GM23338 (cell line): Measurements from ENCODE around the gene PRSS36. TPM values are rescaled to one million over a fixed set of nuclear protein-coding genes. Genes with fewer than 3 reads are reported as not detected.
"Not testable (repeated sequence)": the region's sequence is repeated elsewhere in the genome, so short reads cannot be mapped to it uniquely, and the experiment has no call there.

Experiments used
- ATAC-seq: fragments of 200-7000 bp; cut with Tn5 transposase; 3 replicates; pipeline ENCODE4 v1.9.1; 2020
- DNase-seq: peaks from one replicate; pipeline ENCODE4 v3.0.0-alpha.2; 2015; ENCODE audit warnings: low spot score
- H2AFZ ChIP-seq: fragments of 200-600 bp; sonication (generic); 2 replicates; pipeline ENCODE4 v1.8.0; 2016; ENCODE audit warnings: antibody characterized with exemption, mild to moderate bottlenecking, moderate library complexity
- H3F3A ChIP-seq: fragments of 200-600 bp; sonication (generic); replicated peaks from 2 replicates; pipeline ENCODE4 v1.8.0; 2017; ENCODE audit warnings: antibody characterized with exemption, mixed run types, low read depth
- H3K27ac ChIP-seq: fragments of 200-600 bp; sonication (generic); 2 replicates; pipeline ENCODE4 v1.6.1; 2016; ENCODE audit warnings: low read depth
- H3K27me3 ChIP-seq: fragments of 200-600 bp; sonication (generic); 2 replicates; pipeline ENCODE4 v1.8.0; 2016; ENCODE audit warnings: mild to moderate bottlenecking, mixed run types, moderate library complexity; ENCODE audit not compliant: insufficient read depth
- H3K36me3 ChIP-seq: fragments of 200-600 bp; sonication (generic); 2 replicates; pipeline ENCODE4 v1.8.0; 2016; ENCODE audit warnings: mild to moderate bottlenecking; ENCODE audit not compliant: insufficient read depth
- H3K4me1 ChIP-seq: fragments of 200-600 bp; sonication (generic); 2 replicates; pipeline ENCODE4 v1.8.0; 2016; ENCODE audit warnings: mild to moderate bottlenecking, moderate library complexity; ENCODE audit not compliant: insufficient read depth
- H3K4me2 ChIP-seq: fragments of 200-600 bp; sonication (generic); 2 replicates; pipeline ENCODE4 v1.7.1; 2017; ENCODE audit warnings: mixed run types
- H3K4me3 ChIP-seq: fragments of 200-600 bp; sonication (generic); 2 replicates; pipeline ENCODE4 v1.6.1; 2016; ENCODE audit warnings: mixed run types
- H3K79me2 ChIP-seq: fragments of 200-600 bp; sonication (generic); replicated peaks from 2 replicates; pipeline ENCODE4 v1.8.0; 2017; ENCODE audit warnings: mild to moderate bottlenecking; ENCODE audit not compliant: insufficient read depth
- H3K9me2 ChIP-seq: fragments of 200-600 bp; sonication (generic); 2 replicates; pipeline ENCODE4 v1.8.0; 2017; ENCODE audit not compliant: insufficient read depth
- H4K20me1 ChIP-seq: fragments of 200-600 bp; sonication (generic); replicated peaks from 2 replicates; pipeline ENCODE4 v1.8.0; 2017; ENCODE audit warnings: mild to moderate bottlenecking; ENCODE audit not compliant: insufficient read depth
- H3K27ac Mint-ChIP-seq: 2 replicates; pipeline ENCODE4 v1.8.0; 2020; ENCODE audit warnings: inconsistent platforms, mild to moderate bottlenecking, moderate library complexity, mixed read lengths
- H3K27me3 Mint-ChIP-seq: 3 replicates; pipeline ENCODE4 v1.8.0; 2022; ENCODE audit warnings: low read depth, mild to moderate bottlenecking, moderate library complexity, mixed read lengths, inconsistent platforms; ENCODE audit not compliant: insufficient read depth, poor library complexity
- H3K36me3 Mint-ChIP-seq: 3 replicates; pipeline ENCODE4 v1.8.0; 2021; ENCODE audit warnings: low read depth, mild to moderate bottlenecking, inconsistent platforms, moderate library complexity, mixed read lengths
- H3K4me1 Mint-ChIP-seq: 3 replicates; pipeline ENCODE4 v1.8.0; 2020; ENCODE audit warnings: mild to moderate bottlenecking, inconsistent platforms, mixed read lengths
- H3K4me3 Mint-ChIP-seq: 3 replicates; pipeline ENCODE4 v1.8.0; 2021; ENCODE audit warnings: moderate library complexity, mild to moderate bottlenecking, inconsistent platforms, mixed read lengths
- H3K9me3 Mint-ChIP-seq: 3 replicates; pipeline ENCODE4 v1.8.0; 2020; ENCODE audit warnings: moderate library complexity, mild to moderate bottlenecking, inconsistent platforms, mixed read lengths
- CREB1 ChIP-seq: fragments of 250-450 bp; sonication (Bioruptor Pico); IDR thresholded peaks from 2 replicates; pipeline ENCODE4 v1.5.0; 2020; ENCODE audit warnings: low read depth, mild to moderate bottlenecking, moderate library complexity
- EZH2phosphoT487 ChIP-seq: fragments of 200-600 bp; sonication (generic); IDR thresholded peaks from one replicate; pipeline ENCODE4 v1.8.1; 2018; ENCODE audit warnings: antibody characterized with exemption; ENCODE audit not compliant: unreplicated experiment
- POLR2AphosphoS5 ChIP-seq: IDR thresholded peaks from 2 replicates; pipeline ENCODE4 v1.6.1; 2016; ENCODE audit warnings: antibody characterized with exemption, low read depth
- STAT1 ChIP-seq: IDR thresholded peaks from one replicate; pipeline ENCODE4 v1.6.1; 2016; ENCODE audit warnings: antibody characterized with exemption; ENCODE audit not compliant: unreplicated experiment
- ZNF114 ChIP-seq: fragments of 250-450 bp; sonication (Bioruptor Pico); IDR thresholded peaks from 2 replicates; pipeline ENCODE4 v1.5.0; 2020; ENCODE audit warnings: mild to moderate bottlenecking, moderate library complexity
- ZNF331 ChIP-seq: fragments of 250-450 bp; sonication (Bioruptor Pico); IDR thresholded peaks from 2 replicates; pipeline ENCODE4 v1.5.0; 2020; ENCODE audit warnings: low read depth, mild to moderate bottlenecking, moderate library complexity
- polyA plus RNA-seq: library from polyadenylated mRNA; unstranded; fragments of >200 nt; fragmentation: Nextera tagmentation; extraction: Ambion mirVana; gene quantifications from 2 replicates; pipeline ENCODE4 v1.2.1, GENCODE V29; 2016
- total RNA-seq: library from RNA; depleted of rRNA; stranded (reverse); fragments of >200 nt; shearing (Covaris generic); gene quantifications from 2 replicates; pipeline ENCODE4 v1.2.3, GENCODE V29; 2014
- TF ChIP-seq, protein P1 (sequence below): IDR thresholded peaks from one replicate; pipeline ENCODE4 v1.6.1; 2018; ENCODE audit warnings: antibody characterized with exemption; ENCODE audit not compliant: unreplicated experiment
- TF ChIP-seq, protein P2 (sequence below): IDR thresholded peaks from 2 replicates; pipeline ENCODE4 v1.6.1; 2016; ENCODE audit warnings: antibody characterized with exemption

Gene PRSS36
- total and polyA plus RNA-seq, 2 experiments from 2014 or later = 0.91 to 1.4 TPM

DNA sequence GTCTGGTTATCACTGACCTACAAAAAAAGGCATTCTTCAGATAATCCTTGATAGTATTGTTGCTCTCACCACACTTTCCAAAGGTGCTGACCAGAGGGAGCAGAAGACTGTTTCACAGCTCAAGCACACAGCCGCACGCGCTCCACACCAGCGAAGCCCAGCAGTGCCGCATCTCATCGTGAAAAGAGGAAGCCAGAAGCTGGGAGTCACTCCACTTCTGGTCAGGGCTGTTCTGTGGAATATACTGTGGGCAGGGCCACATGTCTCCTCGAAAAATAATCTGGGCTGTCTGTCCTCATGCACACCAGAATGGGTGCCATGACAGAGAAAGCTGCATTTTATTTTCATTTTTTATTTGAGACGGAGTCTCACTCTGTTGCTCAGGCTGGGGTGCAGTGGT is 7.3 kb upstream of the PRSS36 start (continued):
- TF ChIP-seq CREB1 (CRISPR knock-in tag) (no peak), ZNF114 (CRISPR knock-in tag) (no peak), ZNF331 (CRISPR knock-in tag) (no peak), STAT1 (no peak), EZH2phosphoT487 (no peak)

DNA sequence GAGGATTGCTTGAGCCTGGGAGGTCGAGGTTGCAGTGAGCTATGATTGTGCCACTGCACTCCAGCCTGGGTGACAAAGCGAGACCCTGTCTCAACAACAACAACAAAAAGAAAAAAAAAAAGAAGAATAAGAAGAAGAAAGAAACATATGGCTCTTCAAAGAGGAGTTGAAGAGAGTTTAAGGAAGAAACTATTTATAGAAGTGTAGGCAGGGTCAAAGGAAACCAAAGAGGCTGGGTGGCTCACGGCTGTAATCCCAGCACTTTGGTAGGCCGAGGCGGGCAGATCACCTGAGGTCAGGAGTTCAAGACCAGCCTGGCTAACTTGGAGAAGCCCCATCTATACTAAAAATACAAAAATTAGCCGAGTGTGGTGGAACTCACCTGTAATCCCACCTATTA is 1.1 kb upstream of the PRSS36 start:
- not testable (repeated sequence) for H3K9me2 ChIP-seq, H3K27ac Mint-ChIP-seq, H3K36me3 ChIP-seq, ATAC-seq, H3K9me3 Mint-ChIP-seq, H4K20me1 ChIP-seq, DNase-seq, H3K27ac ChIP-seq, H2AFZ ChIP-seq, H3K4me2 ChIP-seq, H3K79me2 ChIP-seq, H3F3A ChIP-seq, H3K36me3 Mint-ChIP-seq, H3K4me3 ChIP-seq, H3K4me3 Mint-ChIP-seq
- Histone ChIP-seq H3K27me3 (peaks cover 25% of the 10 kb centered on the region), H3K4me1 (peaks cover 14% of the 10 kb centered on the region)
- H3K4me1 Mint-ChIP-seq = peaks cover 20% of the 10 kb centered on the region
- peaks cover 16% of the 10 kb centered on the region for H3K27me3 Mint-ChIP-seq

DNA sequence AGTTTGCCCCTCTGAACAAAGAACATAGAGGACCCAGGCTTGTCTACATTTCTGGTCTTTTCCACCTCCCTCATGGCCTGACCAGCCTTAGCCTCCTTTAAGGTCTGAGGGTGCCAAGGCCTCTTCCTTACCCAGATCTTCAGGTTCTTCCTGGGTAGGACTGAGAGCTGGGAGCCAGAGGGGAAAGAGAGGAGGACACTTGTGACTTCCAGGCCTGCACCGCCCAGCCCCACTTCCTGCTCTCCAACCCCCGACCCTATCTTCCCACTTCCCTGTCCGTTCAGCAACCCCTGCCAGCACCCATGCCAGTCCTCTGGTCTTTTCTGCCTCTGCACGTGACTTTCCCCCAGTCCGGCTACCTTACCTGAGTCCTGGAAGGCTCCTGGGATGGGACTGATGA is 534 bp downstream of the PRSS36 start:
- H3K79me2 ChIP-seq = no peaks in the 10 kb centered on the region
- peaks cover 28% of the 10 kb centered on the region for H3K27me3 ChIP-seq
- no peaks in the 10 kb centered on the region; the same call in 1 of the 2 replicates for H3K36me3 ChIP-seq
- H3F3A ChIP-seq = 0 out of 2 replicates have a peak, but pooled peaks cover 2% of the 10 kb centered on the region
- no peak overlapping the region for H3K27ac ChIP-seq
- no peaks in the 10 kb centered on the region for H3K9me2 ChIP-seq
- ATAC-seq (no peak), DNase-seq (no peak)
- H3K4me3 ChIP-seq = no peak overlapping the region; the same call in 1 of the 2 replicates
- Mint-ChIP-seq H3K9me3 (no peaks in the 10 kb centered on the region; the same call in 2 of the 3 replicates), H3K36me3 (no peaks in the 10 kb centered on the region; the same call in 2 of the 3 replicates), H3K4me3 (no peak overlapping the region), H3K27ac (no peak overlapping the region), H3K27me3 (peaks cover 26% of the 10 kb centered on the region), H3K4me1 (peaks cover 20% of the 10 kb centered on the region)
- peaks cover 14% of the 10 kb centered on the region for H3K4me1 ChIP-seq
- TF ChIP-seq, protein P1, sequence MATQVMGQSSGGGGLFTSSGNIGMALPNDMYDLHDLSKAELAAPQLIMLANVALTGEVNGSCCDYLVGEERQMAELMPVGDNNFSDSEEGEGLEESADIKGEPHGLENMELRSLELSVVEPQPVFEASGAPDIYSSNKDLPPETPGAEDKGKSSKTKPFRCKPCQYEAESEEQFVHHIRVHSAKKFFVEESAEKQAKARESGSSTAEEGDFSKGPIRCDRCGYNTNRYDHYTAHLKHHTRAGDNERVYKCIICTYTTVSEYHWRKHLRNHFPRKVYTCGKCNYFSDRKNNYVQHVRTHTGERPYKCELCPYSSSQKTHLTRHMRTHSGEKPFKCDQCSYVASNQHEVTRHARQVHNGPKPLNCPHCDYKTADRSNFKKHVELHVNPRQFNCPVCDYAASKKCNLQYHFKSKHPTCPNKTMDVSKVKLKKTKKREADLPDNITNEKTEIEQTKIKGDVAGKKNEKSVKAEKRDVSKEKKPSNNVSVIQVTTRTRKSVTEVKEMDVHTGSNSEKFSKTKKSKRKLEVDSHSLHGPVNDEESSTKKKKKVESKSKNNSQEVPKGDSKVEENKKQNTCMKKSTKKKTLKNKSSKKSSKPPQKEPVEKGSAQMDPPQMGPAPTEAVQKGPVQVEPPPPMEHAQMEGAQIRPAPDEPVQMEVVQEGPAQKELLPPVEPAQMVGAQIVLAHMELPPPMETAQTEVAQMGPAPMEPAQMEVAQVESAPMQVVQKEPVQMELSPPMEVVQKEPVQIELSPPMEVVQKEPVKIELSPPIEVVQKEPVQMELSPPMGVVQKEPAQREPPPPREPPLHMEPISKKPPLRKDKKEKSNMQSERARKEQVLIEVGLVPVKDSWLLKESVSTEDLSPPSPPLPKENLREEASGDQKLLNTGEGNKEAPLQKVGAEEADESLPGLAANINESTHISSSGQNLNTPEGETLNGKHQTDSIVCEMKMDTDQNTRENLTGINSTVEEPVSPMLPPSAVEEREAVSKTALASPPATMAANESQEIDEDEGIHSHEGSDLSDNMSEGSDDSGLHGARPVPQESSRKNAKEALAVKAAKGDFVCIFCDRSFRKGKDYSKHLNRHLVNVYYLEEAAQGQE = no peak
- TF ChIP-seq STAT1 = no peak
- TF ChIP-seq, protein P2, sequence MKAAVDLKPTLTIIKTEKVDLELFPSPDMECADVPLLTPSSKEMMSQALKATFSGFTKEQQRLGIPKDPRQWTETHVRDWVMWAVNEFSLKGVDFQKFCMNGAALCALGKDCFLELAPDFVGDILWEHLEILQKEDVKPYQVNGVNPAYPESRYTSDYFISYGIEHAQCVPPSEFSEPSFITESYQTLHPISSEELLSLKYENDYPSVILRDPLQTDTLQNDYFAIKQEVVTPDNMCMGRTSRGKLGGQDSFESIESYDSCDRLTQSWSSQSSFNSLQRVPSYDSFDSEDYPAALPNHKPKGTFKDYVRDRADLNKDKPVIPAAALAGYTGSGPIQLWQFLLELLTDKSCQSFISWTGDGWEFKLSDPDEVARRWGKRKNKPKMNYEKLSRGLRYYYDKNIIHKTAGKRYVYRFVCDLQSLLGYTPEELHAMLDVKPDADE = no peak
- TF ChIP-seq ZNF331 (CRISPR knock-in tag) = no peak
- no peak for TF ChIP-seq POLR2AphosphoS5
- 0 out of 2 replicates have a peak overlapping the region, but pooled peaks have one; percentile 10 for H2AFZ ChIP-seq
- no peaks in the 10 kb centered on the region for H4K20me1 ChIP-seq
- H3K4me2 ChIP-seq = peak overlapping the region; percentile 86; the same call in 1 of the 2 replicates
